Measurements from ENCODE around the gene BAZ2B. TPM values are rescaled to one million over a fixed set of nuclear protein-coding genes. Genes with fewer than 3 reads are reported as not detected.

BAZ2B gene
- total and polyA plus RNA-seq, 9 of the 15 experiments (the other 6 are each of a cell fraction or from before 2014, with no cell fraction given) = 7.5 to 38.6 (median 19.8) TPM

- TF ChIP-seq FOXM1 (IDR thresholded peaks at IDR 0.05; ENCODE audit: low read depth) (no peak), FOXM1 (CRISPR knock-in tag; IDR thresholded peaks at IDR 0.05; ENCODE audit: low read depth) (no peak), ZNF121 (CRISPR knock-in tag; conservative IDR thresholded peaks at IDR 0.05) (no peak), MBD1 (CRISPR knock-in tag; IDR thresholded peaks at IDR 0.05) (no peak), TOE1 (IDR thresholded peaks at IDR 0.05; ENCODE audit: borderline replicate concordance) (no peak), TOE1 (CRISPR knock-in tag; IDR thresholded peaks at IDR 0.05; ENCODE audit: borderline replicate concordance, low read depth) (no peak), NFIC (IDR thresholded peaks at IDR 0.05) (peak; percentile 96), ATF4 (CRISPR knock-in tag; IDR thresholded peaks at IDR 0.05) (0 out of 2 replicates have a peak, but pooled peaks have one; percentile 9), DEAF1 (CRISPR knock-in tag; IDR thresholded peaks at IDR 0.05) (no peak), KDM2B (CRISPR knock-in tag; IDR thresholded peaks at IDR 0.05) (no peak), PTBP1 (IDR thresholded peaks at IDR 0.05; ENCODE audit: low read depth, low read length) (no peak), FOS (IDR thresholded peaks at IDR 0.05; ENCODE audit: extremely low read depth, insufficient read length) (no peak), RCOR1 (IDR thresholded peaks at IDR 0.05; ENCODE audit: borderline replicate concordance in 1 of 2, low read depth in 2 of 2, low read length in 2 of 2) (0 out of 4 replicates have a peak, but pooled peaks of 1 of the 2 experiments have one; percentile 15), FOXJ2 (tag; IDR thresholded peaks at IDR 0.05) (peak; percentile 57; the same call in 1 of the 2 replicates), RNF2 (IDR thresholded peaks at IDR 0.05) (no peak), KLF13 (tag; IDR thresholded peaks at IDR 0.05; ENCODE audit: borderline replicate concordance, low read depth) (no peak), ZFX (CRISPR knock-in tag; IDR thresholded peaks at IDR 0.05) (no peak), JUNB (CRISPR knock-in tag; conservative IDR thresholded peaks at IDR 0.05) (no peak), NEUROD1 (IDR thresholded peaks at IDR 0.05; ENCODE audit: borderline replicate concordance, low read depth, low read length, partially characterized antibody) (no peak), KLF1 (tag; IDR thresholded peaks at IDR 0.05) (no peak), ETV1 (tag; conservative IDR thresholded peaks at IDR 0.05; ENCODE audit: low read depth) (no peak), NR4A1 (CRISPR knock-in tag; IDR thresholded peaks at IDR 0.05) (no peak), NR4A1 (tag; IDR thresholded peaks at IDR 0.05) (no peak), ZNF586 (CRISPR knock-in tag; conservative IDR thresholded peaks at IDR 0.05) (no peak)
Observed at GRCh38 chr2:159290289-159290907, 325.9 kb downstream of the BAZ2B start (continued).

Measured in K562 (cell line).